ENCODE data around the gene TNNT3.

The TNNT3 gene

DNA sequence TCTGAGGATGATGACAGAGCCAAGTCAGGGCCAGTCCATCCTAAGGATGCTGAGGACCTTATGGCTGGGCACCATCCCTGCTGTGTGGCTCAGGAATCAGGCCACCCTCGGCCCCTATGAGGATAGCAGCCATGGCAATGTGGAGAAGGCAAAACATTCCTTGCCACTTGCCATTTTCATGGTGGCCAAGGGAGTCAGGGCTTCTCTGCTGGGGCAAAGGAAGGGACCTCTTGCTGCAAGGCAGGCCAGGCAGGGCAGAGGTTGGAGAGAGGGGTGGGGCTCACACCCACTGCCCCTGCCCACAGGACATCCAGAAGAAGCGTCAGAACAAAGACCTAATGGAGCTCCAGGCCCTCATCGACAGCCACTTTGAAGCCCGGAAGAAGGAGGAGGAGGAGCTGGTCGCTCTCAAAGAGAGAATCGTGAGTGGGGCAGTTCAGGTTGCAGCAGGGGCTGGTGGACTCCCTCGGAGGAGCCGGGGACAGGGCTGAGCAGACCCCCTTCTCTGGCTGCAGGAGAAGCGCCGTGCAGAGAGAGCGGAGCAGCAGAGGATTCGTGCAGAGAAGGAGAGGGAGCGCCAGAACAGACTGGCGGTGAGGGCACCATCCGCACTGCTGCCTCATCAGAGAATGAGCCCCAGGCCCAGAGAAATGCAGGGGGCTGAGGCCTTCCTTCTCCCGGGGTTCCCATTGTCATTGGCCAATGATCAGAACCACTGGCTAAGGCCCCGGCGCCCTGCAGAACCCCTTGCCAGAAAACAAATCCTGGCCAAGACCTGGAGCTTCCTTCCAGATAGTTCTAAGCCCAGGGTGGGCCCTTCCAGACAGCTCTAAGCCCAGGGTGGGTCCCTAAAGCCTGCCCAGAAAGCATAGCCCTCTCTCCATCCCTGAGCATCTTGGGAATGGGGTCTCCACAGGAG lies 14.2 kb downstream of the TNNT3 start:
- no peak overlapping the region for H3K4me3 ChIP-seq (ENCODE audit: control insufficient read depth, low read depth, low read length)
- DNase-seq (ENCODE audit: low read depth), result no peak
- TF ChIP-seq CTCF (conservative IDR thresholded peaks at IDR 0.05; ENCODE audit: control insufficient read depth, insufficient read depth, low read depth, low read length), result no peak

DNA sequence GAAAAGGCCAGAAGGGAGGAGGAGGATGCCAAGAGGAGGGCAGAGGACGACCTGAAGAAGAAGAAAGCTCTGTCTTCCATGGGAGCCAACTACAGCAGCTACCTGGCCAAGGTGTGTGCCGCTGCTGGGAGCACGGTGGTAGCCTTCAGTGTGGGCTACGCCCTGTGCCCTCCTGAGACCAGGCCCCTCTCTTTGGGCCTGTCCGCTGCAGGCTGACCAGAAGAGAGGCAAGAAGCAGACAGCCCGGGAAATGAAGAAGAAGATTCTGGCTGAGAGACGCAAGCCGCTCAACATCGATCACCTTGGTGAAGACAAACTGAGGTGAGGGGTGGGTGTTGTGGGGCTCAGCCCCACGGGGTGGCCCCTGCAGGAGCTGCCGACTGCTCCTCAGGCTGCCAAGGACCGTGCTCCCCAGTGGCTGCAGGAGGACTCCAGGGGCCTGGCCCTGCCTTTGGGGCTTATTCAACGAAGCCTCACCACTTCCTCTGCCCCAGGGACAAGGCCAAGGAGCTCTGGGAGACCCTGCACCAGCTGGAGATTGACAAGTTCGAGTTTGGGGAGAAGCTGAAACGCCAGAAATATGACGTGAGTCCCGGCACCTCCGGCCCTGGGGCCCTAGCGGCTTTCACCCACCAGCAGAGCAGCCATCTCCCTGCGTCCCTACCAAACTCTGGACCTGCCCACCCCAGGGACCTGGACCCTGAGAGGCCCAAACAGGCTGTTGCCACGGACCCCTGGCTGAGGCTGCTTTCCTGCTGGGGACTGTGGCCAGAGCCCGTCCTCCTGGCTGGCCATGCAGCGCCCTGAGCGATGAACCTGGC lies 15.0 kb downstream of the TNNT3 start:
- H3K4me3 ChIP-seq (ENCODE audit: control insufficient read depth, low read depth, low read length), result no peak overlapping the region
- no peak for TF ChIP-seq CTCF (conservative IDR thresholded peaks at IDR 0.05; ENCODE audit: control insufficient read depth, insufficient read depth, low read depth, low read length)
- DNase-seq (ENCODE audit: low read depth), result no peak

- no peak for TF ChIP-seq CTCF (conservative IDR thresholded peaks at IDR 0.05; ENCODE audit: control insufficient read depth, insufficient read depth, low read depth, low read length)
- no peak for DNase-seq (ENCODE audit: low read depth)
- no peak overlapping the region for H3K4me3 ChIP-seq (ENCODE audit: control insufficient read depth, low read depth, low read length)
These were observed 15.9 kb downstream of the TNNT3 start for GRCh38 chr11:1935156-1936071.

DNA sequence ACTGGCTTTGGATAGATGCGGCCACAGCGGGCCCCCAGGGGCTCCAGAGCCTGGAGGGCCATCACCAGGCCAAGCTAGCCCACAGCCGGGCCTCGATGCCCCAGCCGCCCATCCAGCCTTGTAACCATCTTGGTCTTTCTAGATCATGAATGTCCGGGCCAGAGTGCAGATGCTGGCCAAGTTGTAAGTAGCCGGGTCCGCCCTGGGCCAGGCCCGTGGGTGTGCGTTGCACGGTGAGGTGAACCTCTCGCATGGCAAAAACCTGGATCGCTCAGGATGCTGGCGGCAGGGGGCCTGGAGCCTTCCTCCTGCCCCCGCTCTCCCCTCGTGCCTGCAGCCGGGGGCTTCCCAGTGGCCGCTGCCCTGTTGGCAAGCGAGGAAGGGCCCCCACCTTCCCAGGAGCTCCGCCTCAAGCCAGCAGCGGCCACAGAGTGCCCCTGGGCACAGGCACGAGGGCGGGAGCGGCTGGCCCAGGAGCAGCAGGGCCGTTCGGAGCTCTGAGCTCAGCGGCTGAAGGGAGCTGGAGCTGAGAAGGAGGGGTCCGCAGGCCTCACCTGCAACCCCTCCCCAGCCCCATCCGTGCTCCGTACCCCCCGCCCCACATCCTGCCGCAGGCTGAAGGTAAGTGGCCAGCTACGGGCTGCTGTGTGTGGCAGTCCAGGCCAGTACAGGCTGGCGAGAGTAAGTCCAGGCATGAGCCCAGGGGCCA lies 16.7 kb downstream of the TNNT3 start:
- H3K4me3 ChIP-seq (ENCODE audit: control insufficient read depth, low read depth, low read length), result no peak overlapping the region
- no peak for DNase-seq (ENCODE audit: low read depth)
- no peak for TF ChIP-seq CTCF (conservative IDR thresholded peaks at IDR 0.05; ENCODE audit: control insufficient read depth, insufficient read depth, low read depth, low read length)

DNA sequence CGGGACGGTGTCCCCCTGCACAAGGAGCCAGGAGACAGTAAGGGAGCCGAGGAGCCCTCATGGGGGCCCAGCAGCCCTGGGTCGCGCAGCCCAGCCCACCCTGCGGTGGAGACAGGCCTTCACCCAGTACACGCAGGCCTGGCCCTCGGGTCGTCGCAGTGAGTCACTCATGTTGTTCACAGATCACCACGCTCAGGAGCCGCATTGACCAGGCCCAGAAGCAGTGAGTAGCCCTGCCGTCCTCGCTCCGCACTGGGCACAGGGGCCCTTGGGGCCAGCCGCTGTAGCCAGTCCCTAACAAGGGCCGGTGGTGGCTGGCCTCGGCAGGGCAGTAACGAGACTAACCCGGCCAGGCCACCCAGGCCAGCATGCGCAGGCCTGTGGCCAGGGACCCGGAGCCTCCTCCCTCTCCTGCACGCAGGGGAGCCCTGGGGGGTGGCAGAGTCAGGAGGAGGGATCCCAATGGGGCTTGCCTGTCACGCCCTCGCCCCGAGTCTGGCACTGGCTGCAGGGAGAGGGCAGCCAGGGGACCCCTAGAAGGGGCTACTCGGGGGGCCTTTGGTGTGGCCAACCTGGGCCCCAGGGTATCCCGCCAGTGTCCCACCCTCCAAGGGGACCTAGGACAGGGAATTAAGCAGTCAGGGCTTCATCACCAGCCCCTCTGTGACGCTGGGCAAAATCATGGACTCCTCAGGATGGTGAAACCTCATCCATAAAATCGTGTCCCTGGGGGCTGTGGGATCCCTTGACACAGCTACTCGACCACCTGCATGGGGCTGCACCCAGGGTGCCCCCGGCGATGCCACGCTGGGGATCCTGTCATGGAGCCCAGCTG lies 17.5 kb downstream of the TNNT3 start:
- no peak overlapping the region for H3K4me3 ChIP-seq (ENCODE audit: control insufficient read depth, low read depth, low read length)
- DNase-seq (ENCODE audit: low read depth), result no peak
- no peak for TF ChIP-seq CTCF (conservative IDR thresholded peaks at IDR 0.05; ENCODE audit: control insufficient read depth, insufficient read depth, low read depth, low read length)
